Mucosa of descending colon (tissue), 3 donors: ENCODE data around the gene CYP4F12. TPM values are rescaled to one million over a fixed set of nuclear protein-coding genes. Genes with fewer than 3 reads are reported as not detected.

ENCODE experiments used
- ATAC-seq: fragments of 200-7000 bp; cut with Tn5 transposase; one replicate; pipeline ENCODE4 v1.9.1; 2020; ENCODE audit warnings: mild to moderate bottlenecking, moderate library complexity
- DNase-seq, 3 donors: peaks; one replicate each; pipeline ENCODE4 v3.0.0-alpha.2; 2020
- H3K36me3 ChIP-seq: fragments of 200-600 bp; one replicate; pipeline ENCODE4 v1.8.0; 2021; ENCODE audit warnings: low read depth, mild to moderate bottlenecking
- H3K4me1 ChIP-seq: fragments of 200-600 bp; one replicate; pipeline ENCODE4 v1.8.0; 2021; ENCODE audit warnings: low read depth, mild to moderate bottlenecking
- H3K4me3 ChIP-seq: fragments of 200-600 bp; one replicate; pipeline ENCODE4 v1.8.0; 2021; ENCODE audit warnings: mild to moderate bottlenecking
- H3K9me3 ChIP-seq: fragments of 200-600 bp; one replicate; pipeline ENCODE4 v1.8.0; 2021; ENCODE audit warnings: mild to moderate bottlenecking
- CTCF ChIP-seq: fragments of 200-600 bp; IDR thresholded peaks from one replicate; pipeline ENCODE4 v1.8.0; 2022; ENCODE audit warnings: antibody characterized with exemption, mild to moderate bottlenecking
- intact Hi-C, 2 donors: fragments of 100-400 bp; cut with DNase I in 1 of 2; cut with micrococcal nuclease in 1 of 2; formaldehyde crosslinking; loops; one replicate each; pipeline versions ENCODE4 v1.11.0 to v1.11.1; 2022; cut with DNase I, micrococcal nuclease
- total RNA-seq, 3 donors: library from RNA; stranded (reverse); fragmentation: NEBNext Ultra II Directional in 2 of 3; extraction: Animal tissue kit (Norgen Biotek cat#: 25700) in 2 of 3; gene quantifications; one replicate each; pipeline versions ENCODE4 v1.2.1 to v1.2.4, GENCODE V29; 2021 to 2023
- donor health status: DM: no; HTN: no; CAD: no; lungs with moderate emphysema.
- donor health status: DM: no; HTN: no; CAD: no.
- donor health status: DM: no; HTN: yes; CAD: no.

CYP4F12 gene
- total RNA-seq, 3 donors from 2014 or later, result 62.8 to 179 (median 70.5) TPM

DNA sequence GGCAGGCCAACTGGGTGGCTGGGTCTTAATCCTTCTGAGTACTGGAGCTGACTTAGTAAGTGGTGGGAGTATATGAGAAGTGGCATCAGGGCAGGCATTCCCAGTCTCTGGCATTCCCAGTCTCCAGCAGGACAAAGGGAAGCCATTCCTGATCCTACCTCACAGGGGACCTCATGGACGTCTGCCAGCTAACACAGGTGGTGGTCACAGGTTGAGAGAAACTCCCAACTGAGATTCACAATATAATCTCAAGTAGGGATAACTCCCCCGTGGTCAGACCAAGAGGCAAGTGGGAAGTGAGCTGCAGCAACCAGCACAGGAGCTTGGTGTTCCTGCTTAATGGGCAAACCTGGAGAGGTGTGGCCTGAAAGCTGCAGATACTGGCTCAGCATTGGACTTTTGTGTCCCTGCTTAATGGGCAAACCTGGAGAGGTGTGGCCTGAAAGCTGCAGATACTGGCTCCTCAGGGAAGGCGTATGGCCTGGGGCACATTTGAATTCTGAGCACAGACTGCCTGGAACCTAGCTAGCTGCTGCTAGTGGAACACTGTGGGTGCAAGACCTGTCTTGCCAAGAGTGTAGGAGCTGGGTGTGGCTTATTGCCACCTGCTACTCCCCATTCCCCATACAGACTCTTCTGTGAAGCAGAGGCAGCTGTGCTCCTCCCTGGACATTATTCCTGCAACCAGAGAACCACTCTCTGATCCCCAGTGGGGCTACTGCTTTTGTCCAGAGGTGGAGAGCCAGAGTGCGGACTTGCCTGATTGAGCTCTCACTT is 29.1 kb downstream of the CYP4F12 start:
- Histone ChIP-seq H3K4me3 (no peak overlapping the region), H3K36me3 (no peaks in the 10 kb centered on the region), H3K9me3 (no peaks in the 10 kb centered on the region), H3K4me1 (peaks cover 15% of the 10 kb centered on the region)
- peak; percentile 96 for ATAC-seq
- DNase-seq, result peak; percentile 53 to 70 (median 56)
- no peak for TF ChIP-seq CTCF
- intact Hi-C loops, result no loop called here

GRCh38 chr19:15702534-15702930 is 29.6 kb downstream of the CYP4F12 start:
- Histone ChIP-seq H3K36me3 (no peaks in the 10 kb centered on the region), H3K4me1 (peaks cover 15% of the 10 kb centered on the region), H3K9me3 (no peaks in the 10 kb centered on the region), H3K4me3 (peak overlapping the region; percentile 2)
- no peak for TF ChIP-seq CTCF
- peak; percentile 91 for ATAC-seq
- intact Hi-C loops, result no loop called here
- DNase-seq, result peak; percentile 86 to 95 (median 86)

GRCh38 chr19:15714638-15715037 is 41.8 kb downstream of the CYP4F12 start:
- no peak for TF ChIP-seq CTCF
- Histone ChIP-seq H3K36me3 (no peaks in the 10 kb centered on the region), H3K4me3 (no peak overlapping the region), H3K9me3 (no peaks in the 10 kb centered on the region), H3K4me1 (peaks cover 7% of the 10 kb centered on the region)
- ATAC-seq, result no peak
- no peak for DNase-seq
- intact Hi-C loops, result no loop called here

GRCh38 chr19:15715642-15716041 is 42.8 kb downstream of the CYP4F12 start:
- Histone ChIP-seq H3K4me3 (no peak overlapping the region), H3K4me1 (peaks cover 7% of the 10 kb centered on the region), H3K36me3 (no peaks in the 10 kb centered on the region), H3K9me3 (no peaks in the 10 kb centered on the region)
- DNase-seq, result peak in 1 of 3 donors; percentile 21
- ATAC-seq, result peak; percentile 88
- intact Hi-C loops, result no loop called here
- no peak for TF ChIP-seq CTCF

DNA sequence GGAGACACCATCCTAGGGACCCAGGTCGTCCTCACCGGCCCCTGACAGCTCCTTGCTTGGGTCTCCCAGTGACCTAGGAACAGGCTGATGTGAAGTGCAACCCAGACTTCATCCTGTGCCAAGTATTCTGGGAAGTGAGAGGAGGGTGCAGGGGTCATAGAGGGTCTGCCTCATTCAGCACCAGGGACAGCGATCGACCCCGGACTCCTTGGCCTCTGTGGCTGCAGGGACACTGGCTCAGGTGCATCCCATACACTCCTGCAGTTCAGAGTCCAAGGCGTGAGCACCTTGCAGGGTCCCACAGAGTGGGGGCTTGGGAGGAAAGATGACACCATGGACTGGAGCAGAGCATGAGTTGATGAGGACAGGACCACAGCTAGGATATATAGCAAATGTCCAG is 44.9 kb downstream of the CYP4F12 start:
- H3K9me3 ChIP-seq, result no peaks in the 10 kb centered on the region
- no peaks in the 10 kb centered on the region for H3K36me3 ChIP-seq
- ATAC-seq (no peak), DNase-seq (no peak)
- H3K4me3 ChIP-seq, result no peak overlapping the region
- H3K4me1 ChIP-seq, result peaks cover 7% of the 10 kb centered on the region
- TF ChIP-seq CTCF, result no peak
- intact Hi-C loops, result no loop called here
